GM12878 (cell line): ENCODE results near the gene BFSP1. TPM values are rescaled to one million over a fixed set of nuclear protein-coding genes. Genes with fewer than 3 reads are reported as not detected.

Experiments used
- ATAC-seq: fragments of 200-7000 bp; cut with Tn5 transposase; 3 replicates; pipeline ENCODE4 v1.9.1; 2020; ENCODE audit warnings: mild to moderate bottlenecking, moderate library complexity
- BruUV-seq: library from RNA; stranded (reverse); fragments of 400-500 nt; replicated peaks from 2 replicates; lab custom pipeline; 2021; lab: Mats Ljungman, UMichigan
- CTCF ChIA-PET: fragments of 300-600 bp; sonication (Branson Sonifier 250); formaldehyde crosslinking; extraction: SDS; loops from one replicate; lab custom pipeline; 2021; ENCODE audit warnings: inconsistent platforms; lab: Yijun Ruan, JAX
- POLR2A ChIA-PET: fragments of 350-600 bp; formaldehyde crosslinking; extraction: SDS; loops from one replicate; lab custom pipeline; 2021; ENCODE audit warnings: inconsistent platforms; lab: Charles Lee
- RAD21 ChIA-PET: fragments of 300-600 bp; sonication (Branson Sonifier 250); formaldehyde crosslinking; loops from one replicate; lab custom pipeline; 2023; ENCODE audit warnings: antibody characterized with exemption; ENCODE audit not compliant: unreplicated experiment; lab: Charles Lee
- SMC1A ChIA-PET: fragments of 300-600 bp; sonication (Branson Sonifier 250); formaldehyde crosslinking; loops from one replicate; lab custom pipeline; 2023; ENCODE audit not compliant: unreplicated experiment, uncharacterized antibody; lab: Charles Lee
- DNase-seq: peaks from one replicate; pipeline ENCODE4 v3.0.0-alpha.2; 2011; ENCODE audit warnings: low read depth, low spot score
- FAIRE-seq: peaks from 3 replicates; lab custom pipeline; 2011; peaks lifted over from hg19 to GRCh38; lab: Jason Lieb, UNC
- H2AFZ ChIP-seq: 2 replicates; pipeline ENCODE4 v1.6.0; 2011; ENCODE audit warnings: low read depth, low read length, control low read depth; ENCODE audit not compliant: control insufficient read depth
- H3K27ac ChIP-seq: 2 replicates; pipeline ENCODE4 v1.5.1; 2011; ENCODE audit warnings: control low read depth; ENCODE audit not compliant: control insufficient read depth, insufficient read depth
- H3K27me3 ChIP-seq, 2 experiments: replicated peaks in 1 of 2; 2 replicates each; pipeline versions ENCODE4 v1.6.0 to v1.6.1; 2011; ENCODE audit warnings: low read length in 1 of 2; ENCODE audit not compliant: control insufficient read depth in 2 of 2, insufficient read depth in 2 of 2
- H3K36me3 ChIP-seq, 2 experiments: 2 replicates each; pipeline ENCODE4 v1.5.1; 2011; ENCODE audit warnings: low read length in 1 of 2; ENCODE audit not compliant: control insufficient read depth in 2 of 2, insufficient read depth in 2 of 2
- H3K4me1 ChIP-seq: 2 replicates; pipeline ENCODE4 v1.6.1; 2011; ENCODE audit warnings: mild to moderate bottlenecking, low read length, moderate library complexity, mixed read lengths; ENCODE audit not compliant: control insufficient read depth, insufficient read depth
- H3K4me2 ChIP-seq: 2 replicates; pipeline ENCODE4 v1.6.0; 2011; ENCODE audit warnings: control low read depth; ENCODE audit not compliant: control insufficient read depth, insufficient read depth
- H3K4me3 ChIP-seq: fragments of 200-600 bp; sonication (generic); 2 replicates; pipeline ENCODE4 v1.5.1; 2016
- H3K79me2 ChIP-seq: 2 replicates; pipeline ENCODE4 v1.6.0; 2011; ENCODE audit warnings: low read length; ENCODE audit not compliant: control insufficient read depth, insufficient read depth
- H3K9ac ChIP-seq: 2 replicates; pipeline ENCODE4 v1.8.0; 2011; ENCODE audit warnings: low read length, control low read depth, mixed read lengths; ENCODE audit not compliant: control insufficient read depth, insufficient read depth
- H3K9me3 ChIP-seq: replicated peaks from 3 replicates; pipeline ENCODE4 v1.5.1; 2011; ENCODE audit warnings: mild to moderate bottlenecking, low read length; ENCODE audit not compliant: control insufficient read depth, insufficient read depth
- H4K20me1 ChIP-seq: 2 replicates; pipeline ENCODE4 v1.6.0; 2011; ENCODE audit not compliant: control insufficient read depth, insufficient read depth
- BHLHE40 ChIP-seq, 2 experiments: fragments of 450-650 bp in 1 of 2; IDR thresholded peaks; 2 replicates each; pipeline ENCODE4 v1.6.1; 2011 to 2017; ENCODE audit warnings: low read depth in 2 of 2, borderline replicate concordance in 1 of 2, improper control_type of control experiment in 1 of 2, low read length in 1 of 2, mild to moderate bottlenecking in 1 of 2
- BMI1 ChIP-seq: fragments of 450-650 bp; IDR thresholded peaks from 2 replicates; pipeline ENCODE4 v1.6.1; 2016; ENCODE audit warnings: mild to moderate bottlenecking, moderate library complexity, borderline replicate concordance
- FOXK2 ChIP-seq: fragments of 450-650 bp; IDR thresholded peaks from 2 replicates; pipeline ENCODE4 v1.6.1; 2017; ENCODE audit warnings: mild to moderate bottlenecking, moderate library complexity
- MXI1 ChIP-seq: fragments of 150-350 bp; IDR thresholded peaks from 2 replicates; pipeline ENCODE4 v1.6.1; 2011; ENCODE audit warnings: low read depth, mild to moderate bottlenecking, inconsistent platforms, low read length, improper control_type of control experiment
- NR2C1 ChIP-seq: fragments of 450-650 bp; IDR thresholded peaks from 2 replicates; pipeline ENCODE4 v1.6.1; 2017; ENCODE audit warnings: antibody characterized with exemption, mild to moderate bottlenecking, moderate library complexity
- PML ChIP-seq: IDR thresholded peaks from 2 replicates; pipeline ENCODE4 v1.6.1; 2012; ENCODE audit warnings: low read length, inconsistent platforms
- RB1 ChIP-seq: fragments of 450-650 bp; formaldehyde crosslinking; IDR thresholded peaks from 2 replicates; pipeline ENCODE4 v1.6.1; 2017; ENCODE audit warnings: mild to moderate bottlenecking, borderline replicate concordance
- RBBP5 ChIP-seq: fragments of 200-600 bp; sonication (generic); conservative IDR thresholded peaks from 2 replicates; pipeline ENCODE4 v1.6.1; 2016
- RCOR1 ChIP-seq: conservative IDR thresholded peaks from 2 replicates; pipeline ENCODE4 v1.6.1; 2012; ENCODE audit warnings: low read depth, low read length, improper control_type of control experiment
- SMC3 ChIP-seq: IDR thresholded peaks from 2 replicates; pipeline ENCODE4 v1.6.1; 2011; ENCODE audit warnings: low read length, improper control_type of control experiment, borderline replicate concordance
- SREBF1 ChIP-seq: IDR thresholded peaks from 2 replicates; pipeline ENCODE4 v1.6.1; 2012; ENCODE audit warnings: mild to moderate bottlenecking, low read length
- SRF ChIP-seq, 2 experiments: IDR thresholded peaks; 2 replicates each; pipeline ENCODE4 v1.6.1; 2011; ENCODE audit warnings: low read depth in 2 of 2, low read length in 2 of 2, mild to moderate bottlenecking in 1 of 2, moderate library complexity in 1 of 2
- ZNF207 ChIP-seq: fragments of 450-650 bp; IDR thresholded peaks from 2 replicates; pipeline ENCODE4 v1.6.1; 2014; ENCODE audit warnings: antibody characterized with exemption, mild to moderate bottlenecking, borderline replicate concordance
- ZNF384 ChIP-seq: IDR thresholded peaks from 2 replicates; pipeline ENCODE4 v1.6.1; 2012; ENCODE audit warnings: low read depth, mild to moderate bottlenecking, low read length, improper control_type of control experiment, borderline replicate concordance
- WGBS: methylation state at CpG from one replicate; pipeline ENCODE4 v1.1.6; 2016; ENCODE audit warnings: low lambda C conversion rate; ENCODE audit not compliant: insufficient replicate concordance, insufficient coverage; ENCODE audit errors: missing lambda C conversion rate; 5-methylcytosine and 5-hydroxymethylcytosine counted together
- in situ Hi-C: fragments of 300-500 bp; cut with MboI; formaldehyde crosslinking; loops from 9 replicates; pipeline ENCODE4 v1.14.3; 2018; ENCODE audit warnings: mixed read lengths
- intact Hi-C: fragments of 100-400 bp; cut with micrococcal nuclease; formaldehyde crosslinking; loops from one replicate; pipeline ENCODE4 v1.14.2; 2022; ENCODE audit not compliant: unreplicated experiment
- polyA plus RNA-seq, 11 experiments: library from polyadenylated mRNA; depleted of rRNA in 4 of 11; unstranded in 6 of 11; stranded (reverse) in 5 of 11; fragments of >200 nt; fragmentation: Nextera tagmentation in 4 of 11; fragmentation: Illumina TruSeq in 1 of 11; extraction: Ambion mirVana in 4 of 11; extraction: Trizol in 1 of 11; gene quantifications; 1 replicate in 1 of 11; 2 replicates in 10 of 11; pipeline versions ENCODE4 v1.2.1 to v1.2.3, GENCODE V29; 2011 to 2016; ENCODE audit warnings: inconsistent platforms in 2 of 11, missing spikeins in 2 of 11, low read depth in 1 of 11
- total RNA-seq, 4 experiments: library from RNA; depleted of rRNA in 3 of 4; stranded (reverse); fragments of >200 nt in 3 of 4; fragmentation: Illumina TruSeq in 1 of 4; extraction: Trizol in 1 of 4; gene quantifications; 2 replicates each; pipeline versions ENCODE4 v1.2.1 to v1.2.3, GENCODE V29; 2013 to 2021
- TF ChIP-seq, protein P1 (sequence below): fragments of 450-650 bp; IDR thresholded peaks from 2 replicates; pipeline ENCODE4 v1.6.1; 2017; ENCODE audit warnings: mild to moderate bottlenecking
- TF ChIP-seq, protein P2 (sequence below): fragments of 450-650 bp; IDR thresholded peaks from 2 replicates; pipeline ENCODE4 v1.6.1; 2017; ENCODE audit warnings: mild to moderate bottlenecking, moderate library complexity
- TF ChIP-seq, protein P3 (sequence below): fragments of 150-350 bp; IDR thresholded peaks from 2 replicates; pipeline ENCODE4 v1.6.1; 2016; ENCODE audit warnings: low read depth, low read length

The BFSP1 gene
- total and polyA plus RNA-seq, 10 of the 15 experiments (the other 5 are each of a cell fraction or from before 2014, with no cell fraction given) = 0.06 to 0.22 (median 0.11) TPM; not detected in 3

DNA sequence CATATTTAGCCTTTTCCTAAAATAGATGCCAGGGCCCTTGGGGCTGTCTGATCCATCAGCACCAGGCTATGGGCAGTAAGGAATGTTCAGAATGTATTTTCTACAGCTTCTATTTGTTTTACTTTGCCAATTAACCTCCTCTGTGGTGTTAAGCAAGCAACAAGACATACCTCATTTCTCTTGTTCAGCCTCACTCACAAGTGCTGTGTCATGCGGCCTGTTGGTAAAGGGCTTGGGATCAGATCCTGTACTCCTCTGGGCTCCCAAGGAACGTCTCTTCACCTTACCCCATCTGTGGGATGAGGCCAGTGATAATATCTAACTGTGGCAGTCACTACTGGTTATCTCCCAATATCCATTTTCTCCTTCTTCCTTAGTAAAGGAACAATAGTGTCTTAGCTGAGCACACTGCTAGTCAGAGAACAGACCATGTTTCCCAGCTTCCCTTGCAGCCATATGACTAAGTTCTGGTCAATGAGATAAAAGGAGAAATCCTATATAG lies 31.7 kb upstream of the BFSP1 start:
- intact Hi-C loops = no loop called here
- no peak for FAIRE-seq

More for the DNA sequence above, 31.7 kb upstream of the BFSP1 start:
- RAD21 ChIA-PET = no interaction called here
- Histone ChIP-seq H3K27ac (no peak overlapping the region), H3K4me2 (no peak overlapping the region), H3K4me1 (no peaks in the 10 kb centered on the region), H3K79me2 (no peaks in the 10 kb centered on the region), H3K9me3 (no peaks in the 10 kb centered on the region), H3K4me3 (no peak overlapping the region), H2AFZ (no peak overlapping the region), H3K9ac (no peak overlapping the region), H3K27me3 (no peaks in the 10 kb centered on the region; a peak in 1 of 4 replicates), H4K20me1 (no peaks in the 10 kb centered on the region), H3K36me3 (no peaks in the 10 kb centered on the region)
- DNase-seq (no peak), ATAC-seq (no peak)
- SMC1A ChIA-PET = no interaction called here
- BruUV-seq = no TSS peak
- 50% methylated on average over 2 of the region's 2 CpGs for WGBS
- TF ChIP-seq SRF (IDR thresholded peaks at IDR 0.05; ENCODE audit: low read depth in 2 of 2, low read length in 2 of 2) = no peak
- TF ChIP-seq MXI1 = no peak
- TF ChIP-seq RBBP5 = no peak
- no peak for TF ChIP-seq SMC3
- TF ChIP-seq, protein P1, sequence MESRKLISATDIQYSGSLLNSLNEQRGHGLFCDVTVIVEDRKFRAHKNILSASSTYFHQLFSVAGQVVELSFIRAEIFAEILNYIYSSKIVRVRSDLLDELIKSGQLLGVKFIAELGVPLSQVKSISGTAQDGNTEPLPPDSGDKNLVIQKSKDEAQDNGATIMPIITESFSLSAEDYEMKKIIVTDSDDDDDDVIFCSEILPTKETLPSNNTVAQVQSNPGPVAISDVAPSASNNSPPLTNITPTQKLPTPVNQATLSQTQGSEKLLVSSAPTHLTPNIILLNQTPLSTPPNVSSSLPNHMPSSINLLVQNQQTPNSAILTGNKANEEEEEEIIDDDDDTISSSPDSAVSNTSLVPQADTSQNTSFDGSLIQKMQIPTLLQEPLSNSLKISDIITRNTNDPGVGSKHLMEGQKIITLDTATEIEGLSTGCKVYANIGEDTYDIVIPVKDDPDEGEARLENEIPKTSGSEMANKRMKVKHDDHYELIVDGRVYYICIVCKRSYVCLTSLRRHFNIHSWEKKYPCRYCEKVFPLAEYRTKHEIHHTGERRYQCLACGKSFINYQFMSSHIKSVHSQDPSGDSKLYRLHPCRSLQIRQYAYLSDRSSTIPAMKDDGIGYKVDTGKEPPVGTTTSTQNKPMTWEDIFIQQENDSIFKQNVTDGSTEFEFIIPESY = no peak
- no peak for TF ChIP-seq RCOR1
- TF ChIP-seq ZNF207 = no peak
- no peak for TF ChIP-seq BMI1
- TF ChIP-seq SREBF1 = no peak
- no peak for TF ChIP-seq BHLHE40 (IDR thresholded peaks at IDR 0.05; ENCODE audit: borderline replicate concordance in 1 of 2, low read depth in 2 of 2, low read length in 1 of 2)
- TF ChIP-seq, protein P2, sequence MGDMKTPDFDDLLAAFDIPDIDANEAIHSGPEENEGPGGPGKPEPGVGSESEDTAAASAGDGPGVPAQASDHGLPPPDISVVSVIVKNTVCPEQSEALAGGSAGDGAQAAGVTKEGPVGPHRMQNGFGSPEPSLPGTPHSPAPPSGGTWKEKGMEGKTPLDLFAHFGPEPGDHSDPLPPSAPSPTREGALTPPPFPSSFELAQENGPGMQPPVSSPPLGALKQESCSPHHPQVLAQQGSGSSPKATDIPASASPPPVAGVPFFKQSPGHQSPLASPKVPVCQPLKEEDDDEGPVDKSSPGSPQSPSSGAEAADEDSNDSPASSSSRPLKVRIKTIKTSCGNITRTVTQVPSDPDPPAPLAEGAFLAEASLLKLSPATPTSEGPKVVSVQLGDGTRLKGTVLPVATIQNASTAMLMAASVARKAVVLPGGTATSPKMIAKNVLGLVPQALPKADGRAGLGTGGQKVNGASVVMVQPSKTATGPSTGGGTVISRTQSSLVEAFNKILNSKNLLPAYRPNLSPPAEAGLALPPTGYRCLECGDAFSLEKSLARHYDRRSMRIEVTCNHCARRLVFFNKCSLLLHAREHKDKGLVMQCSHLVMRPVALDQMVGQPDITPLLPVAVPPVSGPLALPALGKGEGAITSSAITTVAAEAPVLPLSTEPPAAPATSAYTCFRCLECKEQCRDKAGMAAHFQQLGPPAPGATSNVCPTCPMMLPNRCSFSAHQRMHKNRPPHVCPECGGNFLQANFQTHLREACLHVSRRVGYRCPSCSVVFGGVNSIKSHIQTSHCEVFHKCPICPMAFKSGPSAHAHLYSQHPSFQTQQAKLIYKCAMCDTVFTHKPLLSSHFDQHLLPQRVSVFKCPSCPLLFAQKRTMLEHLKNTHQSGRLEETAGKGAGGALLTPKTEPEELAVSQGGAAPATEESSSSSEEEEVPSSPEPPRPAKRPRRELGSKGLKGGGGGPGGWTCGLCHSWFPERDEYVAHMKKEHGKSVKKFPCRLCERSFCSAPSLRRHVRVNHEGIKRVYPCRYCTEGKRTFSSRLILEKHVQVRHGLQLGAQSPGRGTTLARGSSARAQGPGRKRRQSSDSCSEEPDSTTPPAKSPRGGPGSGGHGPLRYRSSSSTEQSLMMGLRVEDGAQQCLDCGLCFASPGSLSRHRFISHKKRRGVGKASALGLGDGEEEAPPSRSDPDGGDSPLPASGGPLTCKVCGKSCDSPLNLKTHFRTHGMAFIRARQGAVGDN = no peak
- no peak for TF ChIP-seq FOXK2
- no peak for TF ChIP-seq ZNF384
- no peak for TF ChIP-seq PML
- TF ChIP-seq, protein P3, sequence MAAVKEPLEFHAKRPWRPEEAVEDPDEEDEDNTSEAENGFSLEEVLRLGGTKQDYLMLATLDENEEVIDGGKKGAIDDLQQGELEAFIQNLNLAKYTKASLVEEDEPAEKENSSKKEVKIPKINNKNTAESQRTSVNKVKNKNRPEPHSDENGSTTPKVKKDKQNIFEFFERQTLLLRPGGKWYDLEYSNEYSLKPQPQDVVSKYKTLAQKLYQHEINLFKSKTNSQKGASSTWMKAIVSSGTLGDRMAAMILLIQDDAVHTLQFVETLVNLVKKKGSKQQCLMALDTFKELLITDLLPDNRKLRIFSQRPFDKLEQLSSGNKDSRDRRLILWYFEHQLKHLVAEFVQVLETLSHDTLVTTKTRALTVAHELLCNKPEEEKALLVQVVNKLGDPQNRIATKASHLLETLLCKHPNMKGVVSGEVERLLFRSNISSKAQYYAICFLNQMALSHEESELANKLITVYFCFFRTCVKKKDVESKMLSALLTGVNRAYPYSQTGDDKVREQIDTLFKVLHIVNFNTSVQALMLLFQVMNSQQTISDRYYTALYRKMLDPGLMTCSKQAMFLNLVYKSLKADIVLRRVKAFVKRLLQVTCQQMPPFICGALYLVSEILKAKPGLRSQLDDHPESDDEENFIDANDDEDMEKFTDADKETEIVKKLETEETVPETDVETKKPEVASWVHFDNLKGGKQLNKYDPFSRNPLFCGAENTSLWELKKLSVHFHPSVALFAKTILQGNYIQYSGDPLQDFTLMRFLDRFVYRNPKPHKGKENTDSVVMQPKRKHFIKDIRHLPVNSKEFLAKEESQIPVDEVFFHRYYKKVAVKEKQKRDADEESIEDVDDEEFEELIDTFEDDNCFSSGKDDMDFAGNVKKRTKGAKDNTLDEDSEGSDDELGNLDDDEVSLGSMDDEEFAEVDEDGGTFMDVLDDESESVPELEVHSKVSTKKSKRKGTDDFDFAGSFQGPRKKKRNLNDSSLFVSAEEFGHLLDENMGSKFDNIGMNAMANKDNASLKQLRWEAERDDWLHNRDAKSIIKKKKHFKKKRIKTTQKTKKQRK = no peak
- no peak for TF ChIP-seq NR2C1
- no peak for TF ChIP-seq RB1
- in situ Hi-C loops = no loop called here
- POLR2A ChIA-PET = no interaction called here
- CTCF ChIA-PET = no interaction called here
